Jurkat, Clone E6-1 (cell line): Measurements from ENCODE around the gene TNNT3.
A peak's percentile ranks its signal among the peaks of the same experiment; 100 is the strongest.
"Not testable (repeated sequence)": the region's sequence is repeated elsewhere in the genome, so short reads cannot be mapped to it uniquely, and the experiment has no call there.

Experiments
- DNase-seq: peaks from one replicate; pipeline ENCODE4 v3.0.0-alpha.2; 2011; ENCODE audit warnings: low read depth, low spot score
- H3K4me3 ChIP-seq: 2 replicates; pipeline ENCODE4 v1.5.1; 2011; ENCODE audit warnings: mild to moderate bottlenecking, low read length, control low read depth, moderate library complexity

Gene TNNT3

DNA sequence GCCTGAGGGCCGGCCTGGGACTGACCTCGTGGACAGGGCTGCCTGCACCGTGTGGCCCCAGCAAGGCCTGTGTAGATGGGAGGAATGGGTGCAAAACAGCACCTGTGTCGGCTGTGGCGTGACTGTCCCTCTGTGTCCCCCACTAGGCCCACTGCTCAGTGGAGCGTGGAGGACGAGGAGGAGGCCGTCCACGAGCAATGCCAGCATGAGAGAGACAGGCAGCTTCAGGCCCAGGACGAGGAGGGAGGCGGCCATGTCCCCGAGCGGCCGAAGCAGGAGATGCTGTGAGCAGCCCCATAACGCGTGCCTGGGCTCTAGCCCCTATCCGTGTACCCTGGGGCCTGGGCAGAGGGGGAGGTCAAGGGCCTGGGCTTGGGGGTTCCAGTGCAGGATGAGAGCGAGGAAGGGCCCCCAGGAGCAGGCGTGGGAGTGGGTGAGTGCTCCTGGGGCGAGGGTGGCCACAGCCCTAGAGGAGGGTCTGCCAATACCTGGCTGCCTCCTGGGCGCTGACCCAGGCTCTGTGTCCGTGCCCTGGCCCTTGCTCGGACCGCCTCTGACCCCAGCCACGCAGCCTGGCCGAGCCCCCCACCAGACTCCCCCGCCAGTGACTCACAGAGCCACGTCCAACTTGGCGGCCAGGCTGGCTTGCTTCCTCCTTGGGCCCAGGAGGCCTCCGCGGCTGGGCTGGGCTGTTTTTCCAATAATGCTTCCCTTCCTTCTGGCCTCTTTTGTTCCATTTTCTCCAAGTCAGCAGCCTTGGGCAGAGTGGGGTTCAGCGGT lies 39.4 kb upstream of the TNNT3 start:
- DNase-seq, result no peak
- no peak overlapping the region for H3K4me3 ChIP-seq

DNA sequence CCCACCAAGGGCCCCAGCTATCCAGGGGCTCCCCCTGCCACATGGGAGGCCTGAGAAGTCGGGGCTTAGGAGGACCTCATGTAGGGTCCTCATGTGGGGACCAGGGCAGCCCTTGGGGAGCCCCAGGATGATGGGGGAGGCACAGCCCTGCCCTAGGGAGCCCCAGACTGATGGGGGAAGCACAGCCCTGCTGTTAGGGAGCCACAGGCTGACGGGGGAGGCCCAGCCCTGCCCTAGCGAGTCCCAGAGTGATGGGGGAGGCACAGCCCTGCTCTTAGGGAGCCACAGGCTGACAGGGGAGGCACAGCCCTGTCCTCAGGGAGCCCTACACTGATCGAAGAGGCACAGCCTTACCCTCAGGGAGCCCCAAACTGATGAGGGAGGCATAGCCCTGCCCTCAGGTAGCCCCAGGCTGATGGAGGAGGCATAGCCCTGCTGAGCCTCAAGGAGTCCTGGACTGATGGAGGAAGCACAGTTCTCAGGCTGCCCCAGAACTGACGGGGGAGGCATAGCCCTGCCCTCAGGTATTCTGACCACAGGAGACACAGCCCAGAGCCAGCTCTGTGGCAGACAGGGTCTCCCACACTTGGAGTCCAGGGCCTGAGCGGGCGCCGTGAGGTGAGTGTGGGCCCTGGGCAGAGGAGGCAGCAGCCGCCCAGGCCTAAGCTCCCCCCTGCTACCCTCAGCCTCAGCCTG lies 38.6 kb upstream of the TNNT3 start:
- H3K4me3 ChIP-seq, result no peak overlapping the region
- DNase-seq, result no peak

DNA sequence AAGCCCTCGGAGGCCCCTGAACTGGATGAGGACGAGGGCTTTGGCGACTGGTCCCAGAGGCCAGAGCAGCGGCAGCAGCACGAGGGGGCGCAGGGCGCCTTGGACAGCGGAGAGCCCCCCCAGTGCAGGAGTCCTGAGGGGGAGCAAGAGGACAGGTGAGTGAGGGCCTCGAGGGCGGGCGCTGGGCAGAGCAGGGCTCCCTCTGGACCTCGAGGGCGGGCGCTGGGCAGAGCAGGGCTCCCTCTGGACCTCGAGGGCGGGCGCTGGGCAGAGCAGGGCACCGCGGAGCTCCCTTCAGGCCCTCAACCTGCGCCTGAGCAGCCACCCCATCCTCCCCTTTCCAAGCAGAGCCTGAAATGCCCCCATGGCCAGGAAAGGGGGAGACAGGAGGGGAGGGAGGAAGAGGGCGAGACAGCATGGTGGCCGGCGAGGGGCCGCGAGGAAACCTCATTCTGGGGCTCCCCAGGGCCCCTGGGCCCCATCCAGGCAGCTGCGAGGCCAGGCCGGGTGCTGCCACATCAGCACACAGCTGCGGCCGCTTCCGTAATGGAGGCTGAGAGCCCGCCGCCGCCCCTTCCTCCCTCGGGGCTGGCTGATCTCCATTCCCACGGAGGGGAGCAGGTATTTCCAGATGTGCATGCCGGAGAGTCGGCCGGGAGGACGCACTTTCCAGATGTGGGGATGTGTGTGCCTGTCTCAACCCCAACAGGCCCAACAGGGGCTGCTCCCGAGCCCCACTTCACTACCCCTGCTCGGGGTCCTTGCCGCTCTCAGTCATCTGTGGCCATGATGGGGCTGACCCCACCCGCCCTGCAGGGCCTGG lies 37.9 kb upstream of the TNNT3 start:
- no peak for DNase-seq
- no peak overlapping the region for H3K4me3 ChIP-seq

DNA sequence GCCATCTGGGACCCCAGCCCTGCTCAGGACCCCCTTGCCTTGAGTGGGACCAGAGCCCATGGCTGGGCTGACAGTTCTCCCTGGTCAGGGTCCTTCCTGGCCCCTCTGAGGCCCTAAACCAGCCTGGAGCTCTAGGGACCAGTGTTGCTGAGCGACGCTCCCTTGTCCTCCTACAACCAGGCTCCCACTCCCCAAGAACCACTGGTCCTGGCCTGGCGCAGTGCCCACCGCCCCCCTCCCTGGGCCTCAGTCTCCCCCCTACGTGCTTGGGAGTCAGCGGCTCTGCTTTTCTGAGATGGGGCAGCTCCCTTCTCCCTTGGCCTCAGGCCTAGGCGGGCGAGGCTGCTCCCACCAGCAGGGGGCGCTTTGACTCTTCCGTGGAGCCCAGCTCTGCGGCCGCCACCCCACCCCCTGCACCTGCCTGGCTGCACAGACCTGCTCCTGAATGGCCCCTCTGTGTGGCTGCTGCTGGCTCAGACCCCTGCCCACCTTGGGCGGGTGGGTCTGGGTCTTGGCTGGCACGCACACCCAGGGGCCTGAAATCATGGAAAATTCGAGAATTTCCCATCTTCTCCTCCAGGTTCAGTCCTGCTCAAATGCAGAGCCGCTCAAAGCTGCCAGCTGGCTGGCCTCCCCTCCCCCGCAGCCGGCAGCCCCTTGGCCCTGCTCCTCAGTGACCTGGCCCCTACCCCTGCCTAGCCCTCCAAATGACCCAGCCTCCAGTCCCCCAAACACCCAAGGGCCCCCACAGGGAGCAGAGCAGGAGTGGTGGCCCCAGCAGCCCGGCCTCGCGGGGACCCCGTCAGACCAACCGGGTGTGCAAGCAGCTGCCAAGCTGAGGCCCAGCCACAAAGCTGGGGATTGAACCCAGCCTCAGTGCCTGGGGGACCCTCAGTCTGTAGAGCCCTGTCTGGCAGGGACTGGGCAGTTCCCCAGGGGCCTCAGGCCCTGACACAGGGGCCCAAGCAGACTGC lies 37.0 kb upstream of the TNNT3 start:
- DNase-seq, result peak; percentile 57

DNA sequence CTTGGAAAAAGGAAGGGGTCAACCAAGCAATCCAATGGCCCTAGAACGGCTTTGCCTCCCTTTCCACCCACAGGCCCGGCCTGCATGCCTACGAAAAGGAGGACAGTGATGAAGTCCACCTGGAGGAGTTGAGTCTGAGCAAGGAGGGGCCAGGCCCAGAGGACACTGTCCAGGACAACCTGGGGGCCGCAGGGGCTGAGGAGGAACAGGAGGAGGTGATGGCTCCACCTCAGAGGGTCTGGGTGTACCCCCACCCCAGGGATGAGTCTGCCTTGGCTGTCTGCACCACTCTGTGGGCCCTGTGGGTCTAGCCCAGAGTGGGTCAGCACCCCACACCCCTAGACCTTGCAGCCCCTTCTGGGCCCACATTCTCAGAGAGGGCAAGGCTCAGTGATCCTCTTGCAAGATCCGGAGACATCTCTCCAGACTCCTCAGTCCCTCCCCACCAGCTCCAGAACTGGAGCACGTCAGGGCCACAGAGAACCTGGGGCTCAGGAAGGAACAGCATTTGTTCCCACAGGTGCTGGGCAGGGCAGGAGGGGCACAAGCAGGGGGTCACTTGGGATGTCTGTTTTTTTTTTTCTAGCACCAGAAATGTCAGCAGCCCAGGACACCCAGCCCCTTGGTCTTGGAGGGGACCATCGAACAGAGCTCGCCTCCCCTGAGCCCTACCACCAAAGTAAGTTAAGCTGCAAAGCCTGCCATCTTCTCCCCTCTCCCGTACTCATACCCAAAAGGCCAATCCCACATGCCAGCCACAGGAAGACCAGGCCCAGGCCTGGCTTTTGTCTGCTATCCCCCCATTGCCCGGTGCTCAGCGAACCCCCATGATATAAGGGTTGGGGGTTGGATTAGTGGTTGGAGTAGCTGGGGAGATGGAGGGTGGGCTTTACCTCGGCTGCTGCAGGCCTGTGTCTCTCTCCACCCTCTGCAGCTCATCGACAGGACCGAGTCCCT lies 35.9 kb upstream of the TNNT3 start:
- DNase-seq, result no peak

More for the DNA sequence above, 37.0 kb upstream of the TNNT3 start:
- H3K4me3 ChIP-seq, result no peak overlapping the region

DNA sequence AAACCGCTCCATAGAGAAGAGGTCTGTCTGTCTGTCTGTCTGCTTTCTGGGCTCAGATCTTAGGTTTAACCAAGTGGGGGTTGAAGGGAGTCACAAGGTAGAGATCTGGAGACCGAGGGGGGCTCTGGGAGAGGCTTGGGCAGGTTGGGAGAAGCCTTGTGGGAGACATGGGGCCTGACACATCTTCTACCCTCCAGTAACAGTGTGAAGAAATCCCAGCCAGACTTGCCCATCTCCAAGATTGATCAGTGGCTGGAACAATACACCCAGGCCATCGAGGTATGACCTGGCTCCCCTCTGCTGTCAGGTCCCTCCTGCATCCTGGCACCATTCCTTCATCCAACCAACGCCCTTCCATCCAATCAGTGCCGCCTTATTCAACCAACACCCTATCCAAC lies 35.2 kb upstream of the TNNT3 start:
- H3K4me3 ChIP-seq, result no peak overlapping the region
- no peak for DNase-seq

More for the DNA sequence above, 35.9 kb upstream of the TNNT3 start:
- no peak overlapping the region for H3K4me3 ChIP-seq

DNA sequence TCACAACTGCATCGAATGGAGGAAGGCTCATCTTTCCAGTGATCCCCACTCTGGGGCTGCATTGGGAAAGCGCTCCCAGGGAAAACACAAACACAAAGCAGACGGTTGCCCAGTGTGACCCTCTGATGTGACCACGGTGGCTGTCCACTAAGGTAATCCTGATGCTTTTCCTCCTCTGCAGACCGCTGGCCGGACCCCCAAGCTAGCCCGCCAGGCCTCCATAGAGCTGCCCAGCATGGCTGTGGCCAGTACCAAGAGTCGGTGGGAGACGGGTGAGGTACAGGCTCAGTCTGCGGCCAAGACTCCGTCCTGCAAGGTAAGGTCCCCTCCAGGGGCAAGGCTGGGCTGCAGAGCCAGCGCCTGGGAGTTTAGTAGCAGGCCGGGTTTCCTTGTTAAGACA lies 33.0 kb upstream of the TNNT3 start:
- H3K4me3 ChIP-seq, DNase-seq: not testable (repeated sequence)

DNA sequence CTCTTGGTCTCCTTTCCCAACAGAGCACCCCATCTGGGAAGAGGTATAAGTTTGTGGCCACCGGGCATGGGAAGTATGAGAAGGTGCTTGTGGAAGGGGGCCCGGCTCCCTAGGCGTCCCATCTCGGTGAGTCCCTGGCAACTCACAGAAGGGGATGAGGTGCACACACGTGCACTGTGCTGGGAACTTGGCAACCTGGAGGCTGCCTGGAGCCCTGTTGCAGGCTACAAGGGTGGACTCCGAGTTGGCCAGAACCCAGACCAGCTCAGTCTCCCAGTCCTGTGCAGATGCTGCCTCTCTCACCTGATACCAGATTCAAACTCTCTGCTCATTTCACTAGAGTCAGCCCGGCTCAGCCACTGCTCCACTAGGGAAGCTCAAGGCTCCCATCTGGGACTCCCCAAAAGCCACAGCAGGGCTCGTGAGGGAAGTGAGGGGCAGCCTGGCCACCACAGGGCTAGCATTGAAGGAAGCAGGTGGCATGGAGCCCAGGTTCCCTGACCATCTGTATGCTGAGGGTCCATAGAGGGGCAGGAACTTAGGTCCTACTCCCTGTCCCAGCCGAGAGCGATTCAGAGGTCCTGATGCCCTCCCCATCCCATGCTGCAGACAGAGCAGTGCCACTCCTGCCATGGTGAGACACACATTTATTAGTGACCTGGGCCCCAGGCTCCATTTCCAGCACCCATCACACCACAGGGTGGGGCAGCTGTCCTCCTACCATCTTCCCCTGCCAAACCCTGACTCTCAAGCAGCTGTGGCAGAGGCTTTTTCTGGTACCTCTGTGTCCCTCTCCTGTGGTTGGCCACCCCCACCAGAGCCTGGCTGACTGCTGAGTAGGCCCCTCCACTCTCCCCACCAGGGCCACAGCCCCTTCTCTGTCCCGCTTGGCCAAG lies 31.8 kb upstream of the TNNT3 start:
- H3K4me3 ChIP-seq, result no peak overlapping the region
- DNase-seq, result no peak

DNA sequence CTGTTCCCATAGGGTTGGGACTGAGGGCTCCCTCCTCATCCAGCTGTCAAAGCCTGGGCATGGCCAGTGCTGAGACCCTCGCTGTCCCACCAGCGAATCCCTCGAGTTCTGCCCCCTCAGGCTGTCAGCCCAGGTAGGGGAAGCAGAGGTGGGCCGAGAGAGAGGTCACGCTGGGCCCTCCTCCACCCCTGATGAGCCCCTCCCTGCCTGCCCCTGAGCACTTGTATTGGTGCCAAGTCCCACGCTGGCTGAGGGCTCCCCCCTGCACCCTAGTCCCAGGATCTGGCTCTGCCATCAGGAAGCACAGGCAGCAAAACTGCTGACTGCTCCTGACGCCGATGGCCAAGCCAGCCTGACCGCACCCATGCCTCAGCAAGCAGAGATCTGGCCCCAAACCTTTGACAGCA lies 31.2 kb upstream of the TNNT3 start:
- peak overlapping the region; percentile 89 for H3K4me3 ChIP-seq
- no peak for DNase-seq

DNA sequence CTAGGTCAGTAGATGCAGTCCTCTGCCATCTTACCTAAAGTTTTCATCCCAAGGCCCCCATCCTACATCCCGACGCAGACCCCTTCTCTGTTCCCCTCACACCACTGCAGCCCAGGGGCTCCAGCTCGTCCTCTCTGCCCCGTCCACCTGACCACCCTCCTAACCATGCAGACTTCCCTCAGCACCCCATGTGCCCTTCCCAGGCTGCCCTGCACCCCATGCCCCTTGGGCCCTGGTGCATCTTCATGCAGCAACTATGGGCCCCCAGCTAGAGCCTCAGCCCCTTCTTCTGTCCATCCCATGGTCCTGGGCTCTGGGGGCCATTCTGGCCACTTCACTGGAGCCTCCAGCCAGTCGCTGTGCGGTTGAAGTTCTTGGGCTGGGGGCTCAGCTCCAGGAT lies 30.7 kb upstream of the TNNT3 start:
- peak overlapping the region; percentile 89 for H3K4me3 ChIP-seq
- DNase-seq, result no peak

DNA sequence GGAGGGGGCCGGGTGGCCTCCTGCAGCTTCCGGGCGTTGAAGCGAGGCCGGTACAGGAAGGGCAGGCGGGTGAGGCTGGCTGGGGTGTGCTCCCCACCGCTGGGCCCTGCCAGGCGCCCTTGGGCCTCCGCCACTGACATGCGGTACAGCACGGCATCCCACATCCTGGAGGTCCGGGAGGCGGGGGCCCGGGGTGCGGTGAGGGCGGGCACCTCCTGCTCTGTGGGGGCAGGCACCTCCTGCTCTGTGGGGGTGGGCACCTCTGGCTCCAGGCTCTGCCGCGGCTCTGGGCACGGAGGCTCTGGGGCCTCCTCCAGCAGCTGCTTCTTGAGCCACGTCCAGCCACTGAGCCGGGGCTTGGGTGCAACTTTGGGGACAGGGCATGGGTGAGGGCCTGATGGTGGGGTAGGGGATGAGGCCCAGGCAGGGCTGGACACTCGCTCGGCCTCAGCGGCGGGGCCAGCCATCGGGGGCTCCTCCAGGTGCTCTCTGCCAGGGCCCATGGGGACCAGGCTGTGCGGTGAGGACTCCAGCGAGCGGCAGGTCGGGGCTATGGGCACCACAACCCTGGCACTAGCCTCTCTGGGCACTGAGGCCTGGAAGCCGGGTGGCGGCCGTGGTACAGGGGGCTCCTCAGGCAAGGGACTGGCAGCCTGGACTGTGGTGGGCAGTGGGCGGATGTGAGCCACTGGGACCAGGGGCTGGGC lies 30.1 kb upstream of the TNNT3 start:
- H3K4me3 ChIP-seq, result peak overlapping the region; percentile 89
- peak; percentile 87 for DNase-seq

DNA sequence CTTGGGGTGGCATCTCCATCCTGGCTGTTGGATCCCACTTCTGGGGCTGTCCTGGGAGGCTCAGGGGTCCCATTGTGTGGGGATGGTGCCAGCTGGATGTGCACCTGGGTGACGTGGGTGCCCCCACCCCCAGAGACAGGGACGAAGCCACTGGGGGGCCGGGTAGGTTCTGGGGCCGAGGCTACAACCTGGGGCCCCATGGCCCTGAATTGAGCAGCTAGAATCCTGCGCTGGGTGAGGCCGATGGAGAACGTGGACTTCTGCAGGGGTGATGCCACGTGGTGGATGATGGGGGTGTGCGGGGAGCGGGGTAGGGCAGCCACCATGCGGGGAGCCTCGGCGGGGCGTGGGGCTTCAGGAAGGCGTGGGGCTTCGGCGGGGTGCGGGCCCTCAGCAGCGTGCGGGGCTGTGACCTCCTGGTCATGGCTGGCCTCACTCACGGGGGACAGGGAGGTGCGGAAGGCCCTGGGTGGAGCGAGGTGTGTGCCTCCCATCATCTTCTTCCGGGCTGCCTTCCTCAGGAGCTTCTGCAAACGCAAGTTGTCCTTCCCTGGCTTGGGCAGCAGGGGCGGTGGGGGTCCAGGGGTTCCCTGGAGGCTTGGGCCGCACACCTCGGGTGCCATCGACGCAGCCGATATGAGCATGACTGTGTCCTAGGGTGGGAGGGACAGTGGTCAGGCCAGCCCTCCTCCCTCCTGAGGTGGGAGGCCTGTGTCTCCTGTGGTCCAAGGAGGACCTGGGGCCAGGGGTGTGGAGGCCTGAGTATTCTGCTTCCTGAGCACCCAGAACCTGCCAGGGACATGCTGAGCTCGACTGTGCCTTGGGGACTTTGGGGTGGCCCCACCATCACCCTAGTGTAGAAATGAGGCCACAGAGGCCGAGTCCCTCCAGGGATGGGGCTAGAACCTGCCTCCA lies 29.3 kb upstream of the TNNT3 start:
- H3K4me3 ChIP-seq, result peak overlapping the region; percentile 89

DNA sequence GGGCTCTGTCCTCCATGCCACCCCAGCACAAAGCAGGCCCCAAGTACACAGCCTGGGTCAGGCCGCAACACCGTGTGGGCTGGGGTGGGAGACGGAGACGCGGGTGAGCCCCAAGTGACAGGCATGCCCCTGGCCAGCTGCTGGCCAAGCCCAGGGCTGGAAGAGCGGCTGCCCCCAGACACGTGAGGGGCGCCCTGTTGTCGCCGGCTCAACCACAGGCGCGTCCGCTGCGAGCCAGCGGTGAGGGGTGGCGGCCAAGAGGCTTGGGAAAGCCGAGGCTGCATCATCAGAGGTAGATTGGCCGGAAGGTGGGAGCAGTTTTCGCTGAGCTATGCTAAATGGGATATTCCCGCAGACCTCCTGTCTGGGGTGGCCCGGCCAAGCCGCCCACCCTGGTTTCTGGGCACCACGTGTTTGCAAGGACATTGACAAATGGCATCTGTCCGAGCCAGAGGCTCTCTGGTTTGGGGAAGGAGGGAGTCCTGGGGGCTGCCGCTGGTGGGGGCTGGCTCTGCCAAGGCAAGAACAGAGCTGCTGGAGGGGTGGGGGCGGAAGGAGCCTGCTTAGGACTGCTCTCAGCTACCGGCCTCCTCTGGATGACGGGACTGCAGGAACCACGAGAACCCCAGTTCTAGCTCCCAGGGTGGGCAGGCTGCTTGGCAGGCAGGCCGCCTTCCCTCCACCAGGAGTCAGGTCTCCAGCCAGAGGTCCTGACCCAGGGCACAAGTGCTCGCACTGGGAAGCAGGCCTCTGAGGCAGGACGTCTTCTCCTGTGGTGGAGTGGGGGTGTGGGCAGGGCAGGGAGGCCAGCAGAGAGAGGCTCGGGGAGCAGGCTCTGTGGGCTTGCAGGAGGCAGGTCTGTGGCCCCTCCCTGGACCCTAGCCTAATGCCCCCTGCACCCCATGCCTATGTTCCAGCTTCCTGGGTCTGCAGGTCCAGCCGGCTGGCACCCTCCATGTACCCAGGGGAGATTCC lies 28.4 kb upstream of the TNNT3 start:
- no peak for DNase-seq
- H3K4me3 ChIP-seq, result peak overlapping the region; percentile 89

More for the DNA sequence above, 29.3 kb upstream of the TNNT3 start:
- peak; percentile 25 for DNase-seq

DNA sequence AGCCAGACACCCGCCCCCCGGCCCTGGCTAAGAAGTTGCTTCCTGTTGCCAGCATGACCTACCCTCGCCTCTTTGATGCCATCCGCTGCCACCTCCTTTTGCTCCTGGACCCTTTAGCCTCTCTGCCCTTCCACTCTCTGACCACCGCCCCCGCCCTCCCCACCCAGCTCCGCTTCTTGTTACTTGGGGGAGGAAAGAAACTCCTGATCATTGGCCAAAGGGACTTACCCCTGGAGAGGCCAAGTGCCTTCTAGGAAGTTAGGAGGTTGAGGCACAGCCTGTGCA lies 27.7 kb upstream of the TNNT3 start, which contains the start of gene PRR33:
PRR33 (minus strand) TSS at position 65 of the 285 bp plus-strand sequence. CDS start 1,311 bp downstream, outside the sequence.
- DNase-seq, result no peak
- H3K4me3 ChIP-seq, result peak within 1 kb of the TSS; percentile 89
